Endometrial microvascular endothelial cells (primary cell): Measurements from ENCODE around the gene ZNF524. TPM values are rescaled to one million over a fixed set of nuclear protein-coding genes. Genes with fewer than 3 reads are reported as not detected.

Experiments
- in situ Hi-C: cut with HindIII; loops from 2 replicates; pipeline ENCODE4 v1.10.0; 2017; ENCODE audit warnings: low sequenced_read_pairs, low pct_unique_long_range_greater_than_20kb; ENCODE audit errors: inconsistent ontology term
- total RNA-seq: library from RNA; depleted of rRNA; stranded (reverse); fragments of >200 nt; gene quantifications from one replicate; pipeline ENCODE4 v1.2.3, GENCODE V29; 2015; ENCODE audit errors: inconsistent ontology term

The ZNF524 gene
- total RNA-seq, 1 donor from 2014 or later = 16.7 TPM

GRCh38 chr19:55647732-55648584, 47.9 kb downstream of the ZNF524 start, which contains the start of gene CCDC106:
Gene CCDC106 (plus strand): TSS chr19:55648212. CDS start chr19:55649047, 835 bp downstream.
- in situ Hi-C loops = no loop called here

- in situ Hi-C loops = no loop called here
Measured at GRCh38 chr19:55648585-55649267, 48.6 kb downstream of the ZNF524 start.

- in situ Hi-C loops = no loop called here
Measured at GRCh38 chr19:55649268-55650125, 49.4 kb downstream of the ZNF524 start.

- in situ Hi-C loops = no loop called here
Measured at GRCh38 chr19:55650126-55650557, 50.1 kb downstream of the ZNF524 start.

- in situ Hi-C loops = no loop called here
Measured at GRCh38 chr19:55650602-55651230, 50.6 kb downstream of the ZNF524 start.

GRCh38 chr19:55651236-55651635, 51.1 kb downstream of the ZNF524 start:
- in situ Hi-C loops = no loop called here

GRCh38 chr19:55652311-55653128, 52.4 kb downstream of the ZNF524 start:
- in situ Hi-C loops = no loop called here

Other genes with a start within 250 kb of the ZNF524 start
- gene COX6B2, start 245.6 kb upstream of the ZNF524 start, total RNA-seq = not detected
- gene GARIN5B, start 237.0 kb upstream of the ZNF524 start, total RNA-seq = not detected
- gene IL11, start 229.8 kb upstream of the ZNF524 start, total RNA-seq = not detected
- not detected for gene TMEM190, start 223.5 kb upstream of the ZNF524 start, total RNA-seq
- gene TMEM238, start 216.0 kb upstream of the ZNF524 start, total RNA-seq = not detected
- 298 TPM for gene RPL28, start 214.4 kb upstream of the ZNF524 start, total RNA-seq
- 101 TPM for gene UBE2S, start 192.5 kb upstream of the ZNF524 start, total RNA-seq
- not detected for gene SHISA7, start 157.0 kb upstream of the ZNF524 start, total RNA-seq
- 58.8 TPM for gene ISOC2, start 138.6 kb upstream of the ZNF524 start, total RNA-seq
- gene C19orf85, start 135.5 kb upstream of the ZNF524 start, total RNA-seq = not detected
- 4.6 TPM for gene ZNF628, start 123.7 kb upstream of the ZNF524 start, total RNA-seq
- gene NAT14, start 115.1 kb upstream of the ZNF524 start, total RNA-seq = 8.5 TPM
- 1.1 TPM for gene SSC5D, start 111.9 kb upstream of the ZNF524 start, total RNA-seq
- gene SBK2, start 63.2 kb upstream of the ZNF524 start, total RNA-seq = not detected
- gene SBK3, start 54.7 kb upstream of the ZNF524 start, total RNA-seq = not detected
- 4.8 TPM for gene ZNF579, start 19.4 kb upstream of the ZNF524 start, total RNA-seq
- 0.93 TPM for gene FIZ1, start 771 bp upstream of the ZNF524 start, total RNA-seq
- gene ZNF865, start 5.4 kb downstream of the ZNF524 start, total RNA-seq = 3.3 TPM
- gene ZNF784, start 24.3 kb downstream of the ZNF524 start, total RNA-seq = 1.0 TPM
- 11.1 TPM for gene ZNF580, start 40.7 kb downstream of the ZNF524 start, total RNA-seq
- 9.8 TPM for gene ZNF581, start 43.4 kb downstream of the ZNF524 start, total RNA-seq
- 13.0 TPM for gene CCDC106, start 47.9 kb downstream of the ZNF524 start, total RNA-seq
- gene U2AF2, start 54.7 kb downstream of the ZNF524 start, total RNA-seq = 215 TPM
- 155 TPM for gene EPN1, start 74.9 kb downstream of the ZNF524 start, total RNA-seq
- not detected for gene NLRP9, start 138.1 kb downstream of the ZNF524 start, total RNA-seq
- not detected for gene RFPL4A, start 158.8 kb downstream of the ZNF524 start, total RNA-seq
- not detected for gene RFPL4AL1, start 168.8 kb downstream of the ZNF524 start, total RNA-seq
- not detected for gene NLRP11, start 231.7 kb downstream of the ZNF524 start, total RNA-seq
- gene NLRP4, start 236.3 kb downstream of the ZNF524 start, total RNA-seq = not detected